HepG2 (cell line): Measurements from ENCODE around the gene AMD1. TPM values are rescaled to one million over a fixed set of nuclear protein-coding genes. Genes with fewer than 3 reads are reported as not detected.

ENCODE experiments used
- CEBPB ChIP-seq: IDR thresholded peaks from 2 replicates; pipeline ENCODE4 v1.6.1; 2011; ENCODE audit warnings: low read depth, low read length, improper control_type of control experiment, borderline replicate concordance
- CEBPG ChIP-seq: IDR thresholded peaks from 2 replicates; pipeline ENCODE4 v1.6.1; 2016
- KDM2A ChIP-seq: sonication (generic); formaldehyde crosslinking; IDR thresholded peaks from 2 replicates; pipeline ENCODE4 v1.4.0; 2020; ENCODE audit warnings: low read depth, missing genetic modification reagents, borderline replicate concordance
- NR2F1 ChIP-seq, 2 experiments: fragments of 450-650 bp in 1 of 2; formaldehyde crosslinking in 1 of 2; IDR thresholded peaks; 2 replicates each; pipeline versions ENCODE4 v1.5.0 to v1.6.1; 2016 to 2020; ENCODE audit warnings: mild to moderate bottlenecking in 1 of 2, missing compliant biosample characterization in 1 of 2, missing genetic modification reagents in 1 of 2, moderate library complexity in 1 of 2
- SMARCC2 ChIP-seq: fragments of 450-650 bp; IDR thresholded peaks from 2 replicates; pipeline ENCODE4 v1.6.1; 2017; ENCODE audit warnings: antibody characterized with exemption, mild to moderate bottlenecking
- TGIF2 ChIP-seq: IDR thresholded peaks from 2 replicates; pipeline ENCODE4 v1.6.1; 2016; ENCODE audit warnings: control low read depth, missing compliant biosample characterization
- YEATS4 ChIP-seq: sonication (generic); formaldehyde crosslinking; IDR thresholded peaks from 2 replicates; pipeline ENCODE4 v1.4.0; 2020; ENCODE audit warnings: missing genetic modification reagents, borderline replicate concordance
- ZBTB40 ChIP-seq, 2 experiments: fragments of 450-650 bp in 1 of 2; sonication (generic) in 1 of 2; formaldehyde crosslinking in 1 of 2; IDR thresholded peaks; 2 replicates each; pipeline versions ENCODE4 v1.6.1 to v1.8.0; 2016 to 2022; ENCODE audit warnings: antibody characterized with exemption in 1 of 2, mild to moderate bottlenecking in 1 of 2, missing genetic modification reagents in 1 of 2
- ZNF12 ChIP-seq: sonication (generic); formaldehyde crosslinking; IDR thresholded peaks from 2 replicates; pipeline ENCODE4 v1.5.0; 2020; ENCODE audit warnings: missing genetic modification reagents
- ZNF556 ChIP-seq: sonication (generic); formaldehyde crosslinking; IDR thresholded peaks from 2 replicates; pipeline ENCODE4 v1.4.0; 2020; ENCODE audit warnings: mild to moderate bottlenecking, missing genetic modification reagents, borderline replicate concordance
- ZNF597 ChIP-seq: sonication (generic); formaldehyde crosslinking; IDR thresholded peaks from 2 replicates; pipeline ENCODE4 v1.5.0; 2020; ENCODE audit warnings: missing genetic modification reagents
- ZNF720 ChIP-seq: sonication (generic); formaldehyde crosslinking; IDR thresholded peaks from 2 replicates; pipeline ENCODE4 v1.4.0; 2020; ENCODE audit warnings: missing genetic modification reagents
- polyA plus RNA-seq, 8 experiments: library from polyadenylated mRNA; depleted of rRNA in 3 of 8; stranded (reverse) in 7 of 8; unstranded in 1 of 8; fragments of >200 nt; fragmentation: Illumina TruSeq in 4 of 8; extraction: Trizol in 4 of 8; gene quantifications; 2 replicates each; pipeline versions ENCODE4 v1.2.1 to v1.2.3, GENCODE V29; 2011 to 2016; ENCODE audit warnings: low read depth in 4 of 8, missing spikeins in 1 of 8, mixed read lengths in 1 of 8; ENCODE audit not compliant: insufficient read depth in 1 of 8
- total RNA-seq, 5 experiments: library from RNA; depleted of rRNA; stranded (reverse); fragments of >200 nt; fragmentation: Illumina TruSeq; extraction: Trizol; gene quantifications; 2 replicates each; pipeline ENCODE4 v1.2.3, GENCODE V29; 2016; ENCODE audit warnings: low read depth in 1 of 5
- TF ChIP-seq, protein P1 (sequence below): sonication (generic); formaldehyde crosslinking; IDR thresholded peaks from 2 replicates; pipeline ENCODE4 v1.4.0; 2020; ENCODE audit warnings: missing genetic modification reagents, borderline replicate concordance
- TF ChIP-seq, protein P2 (sequence below): sonication (generic); formaldehyde crosslinking; IDR thresholded peaks from 2 replicates; pipeline ENCODE4 v1.8.1; 2023; ENCODE audit warnings: mild to moderate bottlenecking, missing genetic modification reagents

AMD1 gene
- total and polyA plus RNA-seq, 2 of the 13 experiments (the other 11 are each of a cell fraction or from before 2014, with no cell fraction given): 108 to 123 TPM

DNA sequence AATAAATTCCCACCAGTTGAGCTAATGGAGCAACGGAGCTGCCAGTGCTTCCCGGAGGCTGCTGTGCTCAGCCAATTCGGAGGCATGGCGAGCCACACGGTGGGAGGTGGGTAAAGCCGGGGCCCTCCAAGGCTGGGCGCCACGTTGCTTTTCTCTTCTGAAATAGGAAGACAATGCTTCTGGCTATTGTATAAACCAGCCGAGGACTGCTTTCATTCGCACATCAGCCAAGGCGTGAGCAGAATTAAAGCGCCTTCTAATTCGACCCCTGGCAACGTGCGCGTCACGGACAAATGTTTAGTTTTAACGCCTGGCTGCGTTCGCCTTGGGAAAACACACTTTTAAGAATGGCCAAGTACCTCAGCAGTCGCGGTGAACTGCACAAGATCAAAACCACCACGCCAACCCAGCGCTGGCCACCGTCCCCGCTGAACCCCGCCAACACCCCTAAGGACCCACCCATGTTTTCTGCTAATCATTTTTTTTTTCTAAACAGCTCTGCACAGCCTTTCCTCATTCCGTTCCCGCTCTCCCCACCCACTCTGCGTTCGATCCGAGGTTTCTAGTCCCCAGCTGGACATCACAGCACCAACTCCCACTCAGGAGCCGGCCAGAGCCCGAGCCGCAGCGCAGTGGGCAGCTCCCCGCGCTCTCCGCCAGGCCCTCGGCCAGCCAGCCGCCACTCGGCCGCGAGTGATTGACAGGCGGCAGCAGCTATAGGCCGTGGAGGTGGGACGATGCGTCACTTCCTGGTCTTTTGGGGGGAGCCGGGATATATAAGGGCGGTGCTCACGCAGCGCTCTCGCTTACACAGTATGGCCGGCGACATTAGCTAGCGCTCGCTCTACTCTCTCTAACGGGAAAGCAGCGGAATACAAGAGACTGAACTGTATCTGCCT lies at the start of gene AMD1 (continued):
- TF ChIP-seq ZBTB40 (IDR thresholded peaks at IDR 0.05): no peak
- no peak for TF ChIP-seq ZBTB40 (CRISPR knock-in tag; IDR thresholded peaks at IDR 0.05)
- TF ChIP-seq ZNF556 (CRISPR knock-in tag): no peak
- no peak for TF ChIP-seq ZNF597 (CRISPR knock-in tag)
- TF ChIP-seq YEATS4: peak; percentile 60; the same call in 1 of the 2 replicates
- TF ChIP-seq SMARCC2: no peak
- TF ChIP-seq CEBPB: no peak
- peak; percentile 82; the same call in 1 of the 2 replicates for TF ChIP-seq KDM2A
- TF ChIP-seq, protein P1, sequence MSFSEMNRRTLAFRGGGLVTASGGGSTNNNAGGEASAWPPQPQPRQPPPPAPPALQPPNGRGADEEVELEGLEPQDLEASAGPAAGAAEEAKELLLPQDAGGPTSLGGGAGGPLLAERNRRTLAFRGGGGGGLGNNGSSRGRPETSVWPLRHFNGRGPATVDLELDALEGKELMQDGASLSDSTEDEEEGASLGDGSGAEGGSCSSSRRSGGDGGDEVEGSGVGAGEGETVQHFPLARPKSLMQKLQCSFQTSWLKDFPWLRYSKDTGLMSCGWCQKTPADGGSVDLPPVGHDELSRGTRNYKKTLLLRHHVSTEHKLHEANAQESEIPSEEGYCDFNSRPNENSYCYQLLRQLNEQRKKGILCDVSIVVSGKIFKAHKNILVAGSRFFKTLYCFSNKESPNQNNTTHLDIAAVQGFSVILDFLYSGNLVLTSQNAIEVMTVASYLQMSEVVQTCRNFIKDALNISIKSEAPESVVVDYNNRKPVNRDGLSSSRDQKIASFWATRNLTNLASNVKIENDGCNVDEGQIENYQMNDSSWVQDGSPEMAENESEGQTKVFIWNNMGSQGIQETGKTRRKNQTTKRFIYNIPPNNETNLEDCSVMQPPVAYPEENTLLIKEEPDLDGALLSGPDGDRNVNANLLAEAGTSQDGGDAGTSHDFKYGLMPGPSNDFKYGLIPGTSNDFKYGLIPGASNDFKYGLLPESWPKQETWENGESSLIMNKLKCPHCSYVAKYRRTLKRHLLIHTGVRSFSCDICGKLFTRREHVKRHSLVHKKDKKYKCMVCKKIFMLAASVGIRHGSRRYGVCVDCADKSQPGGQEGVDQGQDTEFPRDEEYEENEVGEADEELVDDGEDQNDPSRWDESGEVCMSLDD (CRISPR knock-in tag): no peak
- TF ChIP-seq TGIF2 (CRISPR knock-in tag): peak; percentile 89
- TF ChIP-seq CEBPG (CRISPR knock-in tag): peak; percentile 21; the same call in 1 of the 2 replicates
- TF ChIP-seq, protein P2, sequence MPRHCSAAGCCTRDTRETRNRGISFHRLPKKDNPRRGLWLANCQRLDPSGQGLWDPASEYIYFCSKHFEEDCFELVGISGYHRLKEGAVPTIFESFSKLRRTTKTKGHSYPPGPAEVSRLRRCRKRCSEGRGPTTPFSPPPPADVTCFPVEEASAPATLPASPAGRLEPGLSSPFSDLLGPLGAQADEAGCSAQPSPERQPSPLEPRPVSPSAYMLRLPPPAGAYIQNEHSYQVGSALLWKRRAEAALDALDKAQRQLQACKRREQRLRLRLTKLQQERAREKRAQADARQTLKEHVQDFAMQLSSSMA (CRISPR knock-in tag): no peak; the same call in 1 of the 2 replicates
- no peak for TF ChIP-seq NR2F1 (CRISPR knock-in tag; IDR thresholded peaks at IDR 0.05)
- no peak for TF ChIP-seq ZNF720 (CRISPR knock-in tag)
- no peak for TF ChIP-seq ZNF12
